WI38 (cell line): ENCODE data around the gene DDX41.

Experiments
- H3K4me3 ChIP-seq: 2 replicates; pipeline ENCODE4 v1.5.1; 2011; ENCODE audit warnings: low read depth, mild to moderate bottlenecking, control low read depth, low read length
- CTCF ChIP-seq: IDR thresholded peaks from 2 replicates; pipeline ENCODE4 v1.5.1; 2012; ENCODE audit warnings: low read depth, mild to moderate bottlenecking, control low read depth, low read length

DDX41 gene

GRCh38 chr5:177545487-177546257 lies 28.9 kb upstream of the DDX41 start:
- H3K4me3 ChIP-seq = no peak overlapping the region

GRCh38 chr5:177542816-177543465 lies 26.2 kb upstream of the DDX41 start:
- no peak overlapping the region for H3K4me3 ChIP-seq
- no peak for TF ChIP-seq CTCF

More at GRCh38 chr5:177545487-177546257, 28.9 kb upstream of the DDX41 start:
- TF ChIP-seq CTCF = no peak

- no peak overlapping the region for H3K4me3 ChIP-seq
- no peak for TF ChIP-seq CTCF
Measured at GRCh38 chr5:177540438-177540837, 23.7 kb upstream of the DDX41 start.

GRCh38 chr5:177539411-177539810 lies 22.6 kb upstream of the DDX41 start:
- no peak for TF ChIP-seq CTCF
- H3K4me3 ChIP-seq = no peak overlapping the region

GRCh38 chr5:177538876-177539275 lies 22.1 kb upstream of the DDX41 start:
- no peak overlapping the region for H3K4me3 ChIP-seq
- no peak for TF ChIP-seq CTCF

- no peak for TF ChIP-seq CTCF
- H3K4me3 ChIP-seq = no peak overlapping the region
Measured at GRCh38 chr5:177537389-177538361, 20.9 kb upstream of the DDX41 start.
